ENCODE measurements around the gene FBXO11.

DNA sequence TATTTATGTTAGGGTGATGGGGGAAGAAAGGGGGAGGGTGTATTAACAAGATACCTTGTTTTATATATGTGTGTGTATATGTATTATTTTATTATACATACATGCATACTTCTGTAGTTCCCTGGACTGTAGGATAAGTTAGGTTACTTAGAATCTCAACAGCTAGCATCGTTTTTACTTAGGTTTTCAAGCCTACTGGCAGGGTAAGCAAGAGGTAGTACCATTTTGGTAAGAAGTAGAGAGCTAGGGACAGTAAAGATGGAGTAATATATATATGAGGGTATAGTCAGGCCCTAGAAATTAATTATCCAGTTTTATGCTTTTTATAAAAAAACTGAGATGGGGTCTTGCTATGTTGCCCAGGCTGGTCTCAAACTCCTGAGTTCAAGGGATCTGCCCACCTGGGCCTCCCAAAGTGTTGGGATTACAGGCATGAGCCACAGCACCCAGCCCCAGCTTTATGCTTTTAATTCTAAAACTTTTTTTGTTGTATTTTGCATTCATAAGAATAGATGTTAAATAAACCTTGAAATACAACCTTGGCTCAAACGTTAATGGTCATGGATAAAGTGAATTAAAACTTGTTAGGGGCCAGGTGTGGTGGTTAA is 110.1 kb downstream of the FBXO11 start:
- TF ChIP-seq TAF1 (IDR thresholded peaks at IDR 0.05; ENCODE audit: low read depth, low read length), result no peak
- no peak for TF ChIP-seq POLR2A (IDR thresholded peaks at IDR 0.05; ENCODE audit: low read depth, low read length)

Measured in GM12891 (cell line).